K562 (cell line): ENCODE measurements around the gene ANGEL2. TPM values are rescaled to one million over a fixed set of nuclear protein-coding genes. Genes with fewer than 3 reads are reported as not detected.

ENCODE experiments used
- DPF2 ChIP-seq: fragments of 450-650 bp; IDR thresholded peaks from 2 replicates; pipeline ENCODE4 v1.6.1; 2016
- FOXK1 ChIP-seq: sonication (generic); formaldehyde crosslinking; IDR thresholded peaks from 2 replicates; pipeline ENCODE4 v1.8.0; 2022; ENCODE audit warnings: missing genetic modification reagents, mild to moderate bottlenecking, borderline replicate concordance
- FOXO4 ChIP-seq: fragments of 450-650 bp; formaldehyde crosslinking; IDR thresholded peaks from 2 replicates; pipeline ENCODE4 v1.4.0; 2020; ENCODE audit warnings: mild to moderate bottlenecking, moderate library complexity
- MAX ChIP-seq: sonication (generic); formaldehyde crosslinking; IDR thresholded peaks from 2 replicates; pipeline ENCODE4 v1.9.0; 2022; ENCODE audit warnings: mild to moderate bottlenecking, missing genetic modification reagents
- MTF1 ChIP-seq: fragments of 250-450 bp; sonication (Bioruptor Pico); IDR thresholded peaks from 2 replicates; pipeline ENCODE4 v1.9.0; 2021; ENCODE audit warnings: moderate library complexity, mild to moderate bottlenecking, inconsistent platforms, borderline replicate concordance
- NKRF ChIP-seq: fragments of 450-650 bp; IDR thresholded peaks from 2 replicates; pipeline ENCODE4 v1.6.1; 2016; ENCODE audit warnings: borderline replicate concordance
- PHTF2 ChIP-seq: fragments of 250-450 bp; sonication (Bioruptor Pico); IDR thresholded peaks from 2 replicates; pipeline ENCODE4 v1.5.0; 2021; ENCODE audit warnings: mild to moderate bottlenecking
- RCOR1 ChIP-seq, 2 experiments: IDR thresholded peaks; 2 replicates each; pipeline ENCODE4 v1.6.1; 2012; ENCODE audit warnings: low read depth in 2 of 2, low read length in 2 of 2, borderline replicate concordance in 1 of 2, improper control_type of control experiment in 1 of 2
- SMARCC2 ChIP-seq: fragments of 450-650 bp; IDR thresholded peaks from 2 replicates; pipeline ENCODE4 v1.6.1; 2017; ENCODE audit warnings: antibody characterized with exemption, moderate library complexity, mild to moderate bottlenecking, low read depth
- STAT5A ChIP-seq: IDR thresholded peaks from 2 replicates; pipeline ENCODE4 v1.6.1; 2012; ENCODE audit warnings: low read length, inconsistent platforms, borderline replicate concordance
- THAP12 ChIP-seq: fragments of 250-450 bp; sonication (Bioruptor Pico); IDR thresholded peaks from 2 replicates; pipeline ENCODE4 v1.9.0; 2021; ENCODE audit warnings: mild to moderate bottlenecking, inconsistent platforms
- ZNF57 ChIP-seq: fragments of 450-650 bp; formaldehyde crosslinking; IDR thresholded peaks from 2 replicates; pipeline ENCODE4 v1.4.0; 2020; ENCODE audit warnings: mild to moderate bottlenecking, moderate library complexity
- ZNF609 ChIP-seq: sonication (generic); formaldehyde crosslinking; IDR thresholded peaks from 2 replicates; pipeline ENCODE4 v1.8.1; 2023; ENCODE audit warnings: missing genetic modification reagents, mild to moderate bottlenecking, borderline replicate concordance
- ZNF785 ChIP-seq: fragments of 250-450 bp; sonication (Bioruptor Pico); IDR thresholded peaks from 2 replicates; pipeline ENCODE4 v1.4.0; 2020; ENCODE audit warnings: mild to moderate bottlenecking
- polyA plus RNA-seq, 8 experiments: library from polyadenylated mRNA; depleted of rRNA in 4 of 8; stranded (reverse) in 5 of 8; unstranded in 3 of 8; fragments of >200 nt; fragmentation: Nextera tagmentation in 2 of 8; fragmentation: Illumina TruSeq in 1 of 8; extraction: Ambion mirVana in 2 of 8; extraction: Trizol in 1 of 8; gene quantifications; 2 replicates each; pipeline versions ENCODE4 v1.2.1 to v1.2.3, GENCODE V29; 2011 to 2014; ENCODE audit warnings: inconsistent platforms in 1 of 8, missing spikeins in 1 of 8
- total RNA-seq, 7 experiments: library from RNA; depleted of rRNA in 6 of 7; stranded (reverse); fragments of >200 nt in 6 of 7; fragmentation: Illumina TruSeq in 2 of 7; extraction: Trizol in 2 of 7; gene quantifications; 2 replicates each; pipeline versions ENCODE4 v1.2.1 to v1.2.3, GENCODE V29; 2011 to 2021; ENCODE audit warnings: low replicate concordance in 1 of 7

The ANGEL2 gene
- total and polyA plus RNA-seq, 9 of the 15 experiments (the other 6 are each of a cell fraction or from before 2014, with no cell fraction given) = 6.8 to 34.6 (median 26.2) TPM

GRCh38 chr1:213054733-213055591 is 39.3 kb upstream of the ANGEL2 start (continued):
- TF ChIP-seq FOXO4 (CRISPR knock-in tag) (no peak), MTF1 (no peak), ZNF57 (CRISPR knock-in tag) (no peak), PHTF2 (CRISPR knock-in tag) (no peak), MAX (CRISPR knock-in tag) (no peak), THAP12 (CRISPR knock-in tag) (no peak), FOXK1 (CRISPR knock-in tag) (no peak), ZNF609 (CRISPR knock-in tag) (no peak), DPF2 (peak; percentile 95), SMARCC2 (peak; percentile 59; the same call in 1 of the 2 replicates), STAT5A (no peak), ZNF785 (no peak), RCOR1 (IDR thresholded peaks at IDR 0.05; ENCODE audit: borderline replicate concordance in 1 of 2, low read depth in 2 of 2, low read length in 2 of 2) (peak in 1 of 2 experiments; percentile 72; a peak in 3 of 4 replicates), NKRF (no peak; the same call in 1 of the 2 replicates)
